HUES48 (cell line): ENCODE measurements around the gene OSBPL6.
"Not testable (repeated sequence)": the region's sequence is repeated elsewhere in the genome, so short reads cannot be mapped to it uniquely, and the experiment has no call there.

Experiments
- H3K27ac ChIP-seq: one replicate; pipeline ENCODE4 v1.7.0; 2013; ENCODE audit warnings: low read depth, low read length, inconsistent platforms
- H3K27me3 ChIP-seq: 2 replicates; pipeline ENCODE4 v1.6.1; 2013; ENCODE audit warnings: mild to moderate bottlenecking, low read length; ENCODE audit not compliant: control insufficient read depth, insufficient read depth
- H3K36me3 ChIP-seq: 2 replicates; pipeline ENCODE4 v1.6.1; 2013; ENCODE audit warnings: low read length; ENCODE audit not compliant: control insufficient read depth, insufficient read depth
- H3K4me1 ChIP-seq: 2 replicates; pipeline ENCODE4 v1.6.1; 2013; ENCODE audit warnings: mild to moderate bottlenecking, low read length; ENCODE audit not compliant: control insufficient read depth, insufficient read depth
- H3K4me3 ChIP-seq: 2 replicates; pipeline ENCODE4 v1.5.1; 2013; ENCODE audit warnings: mild to moderate bottlenecking, low read depth, low read length
- H3K9ac ChIP-seq: 2 replicates; pipeline ENCODE4 v1.6.1; 2013; ENCODE audit warnings: mild to moderate bottlenecking, low read depth, low read length, moderate library complexity
- H3K9me3 ChIP-seq: 2 replicates; pipeline ENCODE4 v1.6.1; 2013; ENCODE audit warnings: low read length; ENCODE audit not compliant: control insufficient read depth, insufficient read depth

Gene OSBPL6

GRCh38 chr2:178193823-178194599 lies at the start of gene OSBPL6:
OSBPL6 (plus strand) TSS chr2:178194512; CDS start chr2:178306185, 111,673 bp downstream.
- peak within 1 kb of the TSS; percentile 75 for H3K4me3 ChIP-seq

GRCh38 chr2:178152033-178152432 lies 42.3 kb upstream of the OSBPL6 start:
- no peak overlapping the region for H3K27ac ChIP-seq
- no peaks in the 10 kb centered on the region for H3K9me3 ChIP-seq
- no peaks in the 10 kb centered on the region for H3K4me1 ChIP-seq
- no peak overlapping the region for H3K4me3 ChIP-seq
- H3K9ac ChIP-seq = no peak overlapping the region
- no peaks in the 10 kb centered on the region for H3K36me3 ChIP-seq
- no peaks in the 10 kb centered on the region for H3K27me3 ChIP-seq

More at GRCh38 chr2:178193823-178194599, at the start of gene OSBPL6:
- H3K9me3 ChIP-seq = no peaks in the 10 kb centered on the region
- H3K27me3 ChIP-seq = peaks cover 52% of the 10 kb centered on the region
- H3K9ac ChIP-seq = 0 out of 2 replicates have a peak within 1 kb of the TSS, but pooled peaks have one; percentile 7
- H3K36me3 ChIP-seq = no peaks in the 10 kb centered on the region
- H3K27ac ChIP-seq = peak within 1 kb of the TSS; percentile 65
- peaks cover 13% of the 10 kb centered on the region for H3K4me1 ChIP-seq

GRCh38 chr2:178152542-178152941 lies 41.8 kb upstream of the OSBPL6 start:
- Histone ChIP-seq H3K4me1 (no peaks in the 10 kb centered on the region), H3K36me3 (no peaks in the 10 kb centered on the region), H3K27ac (no peak overlapping the region), H3K9me3 (no peaks in the 10 kb centered on the region), H3K4me3 (no peak overlapping the region), H3K27me3 (no peaks in the 10 kb centered on the region), H3K9ac (no peak overlapping the region)

GRCh38 chr2:178152977-178153376 lies 41.3 kb upstream of the OSBPL6 start:
- H3K27ac ChIP-seq = no peak overlapping the region

GRCh38 chr2:178153878-178154277 lies 40.4 kb upstream of the OSBPL6 start:
- H3K27ac ChIP-seq, H3K4me1 ChIP-seq, H3K9ac ChIP-seq, H3K36me3 ChIP-seq, H3K4me3 ChIP-seq, H3K9me3 ChIP-seq, H3K27me3 ChIP-seq: not testable (repeated sequence)

More at GRCh38 chr2:178152977-178153376, 41.3 kb upstream of the OSBPL6 start:
- H3K9ac ChIP-seq = no peak overlapping the region
- no peak overlapping the region for H3K4me3 ChIP-seq
- no peaks in the 10 kb centered on the region for H3K27me3 ChIP-seq
- H3K36me3 ChIP-seq = no peaks in the 10 kb centered on the region
- H3K9me3 ChIP-seq = no peaks in the 10 kb centered on the region
- no peaks in the 10 kb centered on the region for H3K4me1 ChIP-seq

GRCh38 chr2:178155524-178155923 lies 38.8 kb upstream of the OSBPL6 start:
- H3K36me3 ChIP-seq = no peaks in the 10 kb centered on the region
- no peaks in the 10 kb centered on the region for H3K9me3 ChIP-seq
- no peak overlapping the region for H3K4me3 ChIP-seq
- no peak overlapping the region for H3K9ac ChIP-seq
- no peaks in the 10 kb centered on the region for H3K27me3 ChIP-seq
- H3K27ac ChIP-seq = no peak overlapping the region
- H3K4me1 ChIP-seq = no peaks in the 10 kb centered on the region

GRCh38 chr2:178157574-178157973 lies 36.7 kb upstream of the OSBPL6 start:
- H3K36me3 ChIP-seq = no peaks in the 10 kb centered on the region
- no peak overlapping the region for H3K4me3 ChIP-seq
- H3K27me3 ChIP-seq = no peaks in the 10 kb centered on the region
- no peak overlapping the region for H3K9ac ChIP-seq
- no peaks in the 10 kb centered on the region for H3K4me1 ChIP-seq
- H3K27ac ChIP-seq = no peak overlapping the region
- H3K9me3 ChIP-seq = no peaks in the 10 kb centered on the region

GRCh38 chr2:178159966-178160365 lies 34.3 kb upstream of the OSBPL6 start:
- no peaks in the 10 kb centered on the region for H3K4me1 ChIP-seq
- no peaks in the 10 kb centered on the region for H3K27me3 ChIP-seq
- H3K27ac ChIP-seq = no peak overlapping the region
- H3K9ac ChIP-seq = no peak overlapping the region
- H3K4me3 ChIP-seq = no peak overlapping the region
- no peaks in the 10 kb centered on the region for H3K9me3 ChIP-seq
- H3K36me3 ChIP-seq = no peaks in the 10 kb centered on the region

GRCh38 chr2:178160601-178161000 lies 33.7 kb upstream of the OSBPL6 start:
- Histone ChIP-seq H3K27me3 (no peaks in the 10 kb centered on the region), H3K4me3 (no peak overlapping the region), H3K36me3 (no peaks in the 10 kb centered on the region), H3K4me1 (no peaks in the 10 kb centered on the region), H3K9me3 (no peaks in the 10 kb centered on the region), H3K9ac (no peak overlapping the region), H3K27ac (no peak overlapping the region)

GRCh38 chr2:178163395-178163794 lies 30.9 kb upstream of the OSBPL6 start:
- no peak overlapping the region for H3K4me3 ChIP-seq
- H3K36me3 ChIP-seq = no peaks in the 10 kb centered on the region
- H3K9me3 ChIP-seq = no peaks in the 10 kb centered on the region
- no peaks in the 10 kb centered on the region for H3K4me1 ChIP-seq
- no peak overlapping the region for H3K9ac ChIP-seq
- no peaks in the 10 kb centered on the region for H3K27me3 ChIP-seq
- no peak overlapping the region for H3K27ac ChIP-seq

GRCh38 chr2:178163911-178164310 lies 30.4 kb upstream of the OSBPL6 start:
- Histone ChIP-seq H3K36me3 (no peaks in the 10 kb centered on the region), H3K9me3 (no peaks in the 10 kb centered on the region), H3K4me3 (no peak overlapping the region), H3K4me1 (no peaks in the 10 kb centered on the region), H3K9ac (no peak overlapping the region), H3K27me3 (no peaks in the 10 kb centered on the region), H3K27ac (no peak overlapping the region)
